Peyer's patch (tissue), 4 donors: Measurements from ENCODE around the gene MAP3K13. TPM values are rescaled to one million over a fixed set of nuclear protein-coding genes. Genes with fewer than 3 reads are reported as not detected.

Experiments
- DNase-seq, 3 donors: peaks; one replicate each; pipeline ENCODE4 v3.0.0-alpha.2; 2017 to 2019
- H3K27ac ChIP-seq, 4 donors: fragments of 200-600 bp; sonication (generic); one replicate each; pipeline ENCODE4 v1.5.1; 2016 to 2019
- H3K27me3 ChIP-seq, 2 donors: fragments of 200-600 bp; sonication (generic); one replicate each; pipeline ENCODE4 v1.5.1; 2019
- H3K36me3 ChIP-seq, 3 donors: fragments of 200-600 bp; sonication (generic); one replicate each; pipeline ENCODE4 v1.5.1; 2016 to 2019
- H3K4me1 ChIP-seq, 4 donors: fragments of 200-600 bp; sonication (generic); one replicate each; pipeline ENCODE4 v1.5.1; 2016 to 2019
- H3K4me3 ChIP-seq, 4 donors: fragments of 200-600 bp; sonication (generic); 1 replicate in 3 of 4; 2 replicates in 1 of 4; pipeline ENCODE4 v1.5.1; 2016 to 2019; ENCODE audit warnings: mild to moderate bottlenecking in 1 of 4
- H3K9me3 ChIP-seq, 4 donors: fragments of 200-600 bp; sonication (generic); one replicate each; pipeline ENCODE4 v1.5.1; 2016 to 2019; ENCODE audit warnings: mild to moderate bottlenecking in 1 of 4
- CTCF ChIP-seq, 6 experiments: fragments of 450-650 bp in 4 of 6; fragments of 200-600 bp in 2 of 6; sonication (generic) in 1 of 6; IDR thresholded peaks; one replicate each; pipeline ENCODE4 v1.5.1; 2017 to 2019; ENCODE audit warnings: antibody characterized with exemption in 6 of 6, mild to moderate bottlenecking in 3 of 6, moderate library complexity in 1 of 6
- POLR2A ChIP-seq, 2 donors: fragments of 450-650 bp; IDR thresholded peaks; one replicate each; pipeline ENCODE4 v1.5.1; 2017; ENCODE audit warnings: antibody characterized with exemption in 2 of 2, mild to moderate bottlenecking in 2 of 2, moderate library complexity in 2 of 2
- total RNA-seq, 4 donors: library from RNA; depleted of rRNA; stranded (reverse); fragments of >200 nt; gene quantifications; one replicate each; pipeline ENCODE4 v1.1.0, GENCODE V29; 2016

Gene MAP3K13
- total RNA-seq, 4 donors from 2014 or later = 40.4 to 60.2 (median 52.1) TPM

- TF ChIP-seq CTCF (IDR thresholded peaks at IDR 0.05) (no peak), POLR2A (IDR thresholded peaks at IDR 0.05) (no peak)
- Histone ChIP-seq H3K27ac (no peak overlapping the region), H3K36me3 (no peaks in the 10 kb centered on the region), H3K9me3 (no peaks in the 10 kb centered on the region), H3K27me3 (no peaks in the 10 kb centered on the region), H3K4me1 (peaks cover 0 to 6% (median 0%) of the 10 kb centered on the region in 4 donors), H3K4me3 (no peak overlapping the region)
- DNase-seq = no peak
Observed at GRCh38 chr3:185421577-185422232, 58.8 kb downstream of the MAP3K13 start.

DNA sequence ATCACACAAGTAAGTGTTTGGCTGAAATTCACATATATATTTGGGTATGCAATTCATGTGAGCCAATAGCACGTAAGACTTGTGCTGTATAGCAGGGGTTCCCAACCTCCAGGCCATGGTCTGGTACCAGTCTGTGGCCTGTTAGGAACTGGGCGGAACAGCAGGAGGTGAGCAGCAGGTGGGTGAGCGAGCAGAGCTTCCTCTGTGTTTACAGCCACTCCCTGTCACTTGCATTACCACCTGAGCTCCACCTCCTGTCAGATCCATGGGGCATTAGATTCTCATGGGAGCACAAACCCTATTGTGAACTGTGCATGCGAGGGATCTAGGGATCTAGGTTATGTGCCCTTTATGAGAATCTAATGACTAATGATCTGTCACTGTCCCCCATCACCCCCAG, 59.7 kb downstream of the MAP3K13 start:
- H3K27me3 ChIP-seq = no peaks in the 10 kb centered on the region
- no peak for TF ChIP-seq CTCF (IDR thresholded peaks at IDR 0.05)
- TF ChIP-seq POLR2A (IDR thresholded peaks at IDR 0.05) = no peak
- peak overlapping the region in 1 of 4 donors; percentile 41 for H3K27ac ChIP-seq
- H3K36me3 ChIP-seq = no peaks in the 10 kb centered on the region
- H3K4me1 ChIP-seq = peaks cover 0 to 6% (median 0%) of the 10 kb centered on the region in 4 donors
- no peaks in the 10 kb centered on the region for H3K9me3 ChIP-seq
- no peak overlapping the region for H3K4me3 ChIP-seq
- DNase-seq = peak in 1 of 3 donors; percentile 48

DNA sequence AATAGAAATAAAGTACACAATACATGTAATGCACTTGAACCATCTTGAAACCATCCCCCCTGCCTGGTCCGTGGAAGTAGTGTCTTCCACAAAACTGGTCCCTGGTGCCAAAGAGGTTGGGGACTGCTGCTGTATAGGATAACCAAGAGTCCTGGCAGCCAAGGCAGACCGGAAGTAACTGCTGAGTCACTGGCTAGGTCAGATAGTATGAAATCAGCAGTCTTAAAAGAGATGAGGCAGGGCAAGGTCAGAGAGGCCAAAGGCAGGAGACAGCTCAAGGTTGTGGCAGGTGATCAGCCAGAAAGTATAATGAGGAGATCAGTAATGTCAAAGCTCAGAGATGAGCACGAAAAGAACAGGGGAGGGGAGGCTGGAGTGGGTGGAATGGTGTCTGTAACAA, 60.2 kb downstream of the MAP3K13 start:
- H3K9me3 ChIP-seq = no peaks in the 10 kb centered on the region
- H3K36me3 ChIP-seq = no peaks in the 10 kb centered on the region
- H3K4me1 ChIP-seq = peaks cover 0 to 6% (median 0%) of the 10 kb centered on the region in 4 donors
- peak in 2 of 3 donors; percentile 51 to 62 for DNase-seq
- TF ChIP-seq POLR2A (IDR thresholded peaks at IDR 0.05) = no peak
- TF ChIP-seq CTCF (IDR thresholded peaks at IDR 0.05) = no peak
- H3K27ac ChIP-seq = peak overlapping the region in 1 of 4 donors; percentile 41
- no peak overlapping the region for H3K4me3 ChIP-seq
- H3K27me3 ChIP-seq = no peaks in the 10 kb centered on the region

GRCh38 chr3:185424435-185424834, 61.5 kb downstream of the MAP3K13 start:
- Histone ChIP-seq H3K36me3 (peaks cover 0 to 9% (median 0%) of the 10 kb centered on the region in 3 donors), H3K9me3 (no peaks in the 10 kb centered on the region), H3K4me3 (no peak overlapping the region), H3K27ac (no peak overlapping the region), H3K4me1 (peaks cover 0 to 6% (median 0%) of the 10 kb centered on the region in 4 donors), H3K27me3 (no peaks in the 10 kb centered on the region)
- TF ChIP-seq POLR2A (IDR thresholded peaks at IDR 0.05) (no peak), CTCF (IDR thresholded peaks at IDR 0.05) (no peak)
- no peak for DNase-seq

DNA sequence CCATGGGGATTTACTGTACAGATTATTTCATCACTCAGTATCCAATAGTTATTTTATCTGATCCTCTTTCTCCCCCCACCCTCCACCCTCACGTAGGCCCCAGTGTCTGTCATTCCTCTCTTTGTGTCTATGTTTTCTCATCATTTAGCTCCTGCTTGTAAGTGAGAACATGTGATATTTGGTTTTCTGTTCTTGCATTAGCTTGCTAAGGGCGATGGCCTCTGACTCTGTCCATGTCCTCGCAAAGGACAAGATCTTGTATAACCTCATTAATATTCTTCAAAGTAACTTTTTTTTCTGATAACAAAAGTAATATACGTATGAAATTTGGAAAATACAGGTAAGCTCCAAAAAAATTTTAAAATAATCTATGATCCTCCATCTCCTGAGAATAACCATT, 67.4 kb downstream of the MAP3K13 start:
- DNase-seq = no peak
- no peak overlapping the region for H3K27ac ChIP-seq
- H3K36me3 ChIP-seq = peaks cover 0 to 13% (median 0%) of the 10 kb centered on the region in 3 donors
- no peaks in the 10 kb centered on the region for H3K27me3 ChIP-seq
- H3K4me1 ChIP-seq = no peaks in the 10 kb centered on the region
- TF ChIP-seq POLR2A (IDR thresholded peaks at IDR 0.05) (no peak), CTCF (IDR thresholded peaks at IDR 0.05) (no peak)
- H3K9me3 ChIP-seq = no peaks in the 10 kb centered on the region
- H3K4me3 ChIP-seq = no peak overlapping the region
